ENCODE data around the gene SLC26A6. TPM values are rescaled to one million over a fixed set of nuclear protein-coding genes. Genes with fewer than 3 reads are reported as not detected.
A peak's percentile ranks its signal among the peaks of the same experiment; 100 is the strongest.

The SLC26A6 gene
- total RNA-seq, 1 donor, result 45.8 TPM

DNA sequence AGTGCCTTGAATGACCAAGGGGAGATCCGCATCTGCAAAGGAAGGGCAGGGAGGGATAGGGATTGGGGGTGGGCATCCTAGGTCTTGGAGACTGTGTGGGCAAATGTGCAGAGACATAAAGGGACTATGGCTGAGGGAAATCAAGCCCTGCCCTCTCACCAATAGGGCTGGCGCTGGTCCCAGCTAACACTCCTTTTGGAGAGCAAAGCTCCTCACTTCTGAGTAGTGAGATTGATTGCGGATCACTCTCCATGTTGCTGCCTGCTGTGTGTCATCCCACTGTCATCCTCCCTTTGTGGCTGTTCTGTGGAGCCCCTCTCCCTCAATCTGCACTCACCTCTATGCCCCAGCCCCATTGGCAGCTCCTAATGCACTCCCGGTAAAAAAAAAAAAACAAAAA lies 29.7 kb upstream of the SLC26A6 start:
- TF ChIP-seq CTCF (IDR thresholded peaks at IDR 0.05; ENCODE audit: insufficient read depth, low read depth, low read length), result no peak
- no peak overlapping the region for H3K4me3 ChIP-seq (ENCODE audit: low read depth, low read length)
- DNase-seq (ENCODE audit: low read depth), result no peak

DNA sequence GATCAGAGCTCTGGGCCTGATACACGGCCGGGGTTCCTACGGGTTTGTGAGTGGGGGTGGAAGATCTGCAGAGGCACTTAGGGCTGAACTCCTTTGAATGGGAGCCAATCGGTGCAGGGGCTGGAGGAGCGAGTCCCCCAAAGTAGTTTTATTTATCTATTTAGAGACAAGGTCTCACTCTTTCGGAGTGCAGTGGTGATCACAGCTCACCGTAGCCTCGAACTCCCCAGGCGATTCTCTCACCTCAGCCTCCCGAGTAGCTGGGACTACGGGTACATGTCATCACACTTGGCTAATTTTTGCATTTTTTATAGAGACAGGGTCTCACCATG lies 29.0 kb upstream of the SLC26A6 start:
- DNase-seq (ENCODE audit: low read depth), result no peak
- H3K4me3 ChIP-seq (ENCODE audit: low read depth, low read length), result no peak overlapping the region

GRCh38 chr3:48663489-48664312 lies 28.4 kb upstream of the SLC26A6 start:
- DNase-seq (ENCODE audit: low read depth), result peak; percentile 99
- TF ChIP-seq CTCF (IDR thresholded peaks at IDR 0.05; ENCODE audit: insufficient read depth, low read depth, low read length), result peak; percentile 81
- peak overlapping the region; percentile 83 for H3K4me3 ChIP-seq (ENCODE audit: low read depth, low read length)

More for the DNA sequence above, 29.0 kb upstream of the SLC26A6 start:
- no peak for TF ChIP-seq CTCF (IDR thresholded peaks at IDR 0.05; ENCODE audit: insufficient read depth, low read depth, low read length)

DNA sequence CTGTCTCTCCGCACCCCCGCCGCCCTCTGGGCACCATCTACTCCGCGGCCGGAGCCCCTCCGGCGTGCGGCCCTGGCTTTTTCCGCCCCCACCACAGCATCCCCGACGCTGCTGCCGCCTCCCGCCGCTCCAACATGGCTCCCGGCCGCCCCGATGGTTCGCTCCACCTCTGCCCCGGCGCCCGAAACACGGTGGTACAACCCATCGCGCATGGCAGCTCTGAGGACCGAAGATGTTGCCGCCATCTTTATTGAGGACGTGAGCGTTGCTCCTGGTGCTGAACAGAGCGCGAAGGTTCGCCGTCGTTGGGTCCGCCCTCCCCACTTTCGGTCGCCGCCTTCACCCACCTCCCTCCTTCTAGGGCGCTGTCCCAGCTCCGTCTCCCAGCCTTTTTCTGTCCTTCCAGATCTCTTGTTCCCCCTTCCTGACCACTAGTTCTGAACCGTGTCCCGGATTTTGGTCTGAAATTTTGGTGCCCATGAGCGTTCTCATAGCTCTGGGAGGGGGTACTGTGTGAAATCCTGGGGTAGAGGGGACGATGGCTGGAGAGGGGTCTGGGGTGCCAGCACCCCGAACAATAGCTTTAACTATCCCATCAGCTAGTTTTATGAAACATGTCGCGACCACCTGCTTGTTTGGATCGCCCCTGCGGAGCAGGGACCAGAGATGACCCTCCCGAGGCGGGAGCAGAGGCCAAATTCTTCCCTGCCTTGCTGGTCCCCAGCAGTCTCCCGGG lies 27.7 kb upstream of the SLC26A6 start, which contains the start of gene CELSR3:
Gene CELSR3 (minus strand): TSS at position 134 of the 736 bp plus-strand sequence. CDS start 252 bp downstream, outside the sequence.
- TF ChIP-seq CTCF (IDR thresholded peaks at IDR 0.05; ENCODE audit: insufficient read depth, low read depth, low read length), result no peak
- peak within 1 kb of the TSS; percentile 83 for H3K4me3 ChIP-seq (ENCODE audit: low read depth, low read length)
- DNase-seq (ENCODE audit: low read depth), result peak; percentile 94

DNA sequence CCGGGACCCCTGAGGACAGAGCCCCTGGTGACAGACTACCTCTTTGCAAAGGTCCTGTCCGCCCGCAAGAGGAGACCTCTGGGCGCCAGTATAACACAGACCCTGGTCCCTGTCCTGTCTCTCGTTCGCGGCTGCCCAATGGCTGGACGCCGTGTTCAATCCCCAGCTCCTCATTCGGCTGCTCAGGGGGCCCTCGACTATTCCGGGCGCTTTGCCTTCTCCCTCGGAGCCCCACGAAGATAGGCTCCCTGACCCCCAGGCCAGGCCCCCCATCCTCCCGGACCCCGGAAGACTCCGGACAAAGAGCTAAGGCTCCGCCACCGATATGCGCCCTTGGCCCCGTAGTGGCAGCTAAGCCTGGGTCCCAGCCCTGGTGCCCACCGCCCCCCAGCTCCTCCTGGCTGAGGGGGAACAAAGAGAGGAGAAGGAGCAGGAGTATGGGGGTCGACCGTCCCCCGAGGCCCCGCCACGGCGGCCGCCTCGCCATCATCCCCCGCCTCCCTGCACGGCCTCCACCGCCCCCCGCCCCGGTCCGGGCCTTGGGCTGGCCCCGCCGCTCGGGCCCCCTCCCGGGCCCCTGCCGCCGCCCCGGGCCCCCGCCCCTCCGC lies 27.0 kb upstream of the SLC26A6 start:
- no peak for DNase-seq (ENCODE audit: low read depth)
- no peak for TF ChIP-seq CTCF (IDR thresholded peaks at IDR 0.05; ENCODE audit: insufficient read depth, low read depth, low read length)
- H3K4me3 ChIP-seq (ENCODE audit: low read depth, low read length), result peak overlapping the region; percentile 83

GRCh38 chr3:48661501-48662144 lies 26.4 kb upstream of the SLC26A6 start:
- H3K4me3 ChIP-seq (ENCODE audit: low read depth, low read length), result peak overlapping the region; percentile 83
- no peak for TF ChIP-seq CTCF (IDR thresholded peaks at IDR 0.05; ENCODE audit: insufficient read depth, low read depth, low read length)
- DNase-seq (ENCODE audit: low read depth), result peak; percentile 71

All from fibroblast of villous mesenchyme (primary cell).